OCI-LY1 (cell line): ENCODE results near the gene GRB14.

Source experiments
- H2AFZ ChIP-seq: fragments of 200-600 bp; sonication (generic), shearing (Covaris generic); 2 replicates; pipeline ENCODE4 v1.6.0; 2014; ENCODE audit warnings: antibody characterized with exemption, mild to moderate bottlenecking, low read length
- H3F3A ChIP-seq: fragments of 200-600 bp; sonication (generic), shearing (Covaris generic); 2 replicates; pipeline ENCODE4 v1.6.0; 2014; ENCODE audit warnings: mild to moderate bottlenecking, antibody characterized with exemption, low read length, moderate library complexity; ENCODE audit not compliant: insufficient read depth
- H3K27ac ChIP-seq: fragments of 200-600 bp; sonication (generic); 2 replicates; pipeline ENCODE4 v1.5.1; 2014; ENCODE audit warnings: low read length, mixed run types, mild to moderate bottlenecking, low read depth; ENCODE audit not compliant: poor library complexity, severe bottlenecking
- H3K27me3 ChIP-seq: fragments of 200-600 bp; sonication (generic); 2 replicates; pipeline ENCODE4 v1.6.0; 2014; ENCODE audit warnings: antibody characterized with exemption, mild to moderate bottlenecking, low read length, moderate library complexity; ENCODE audit not compliant: insufficient read depth
- H3K36me3 ChIP-seq: fragments of 200-600 bp; sonication (generic); 2 replicates; pipeline ENCODE4 v1.6.1; 2014; ENCODE audit warnings: mild to moderate bottlenecking, antibody characterized with exemption, low read length, moderate library complexity, mixed read lengths; ENCODE audit not compliant: insufficient read depth
- H3K4me1 ChIP-seq: fragments of 200-600 bp; sonication (generic); 2 replicates; pipeline ENCODE4 v1.5.1; 2014; ENCODE audit warnings: mild to moderate bottlenecking, low read length, moderate library complexity; ENCODE audit not compliant: insufficient read depth, severe bottlenecking
- H3K4me2 ChIP-seq: fragments of 200-600 bp; sonication (generic), shearing (Covaris generic); 2 replicates; pipeline ENCODE4 v1.6.1; 2014; ENCODE audit warnings: low read length
- H3K4me3 ChIP-seq: fragments of 200-600 bp; sonication (generic); 2 replicates; pipeline ENCODE4 v1.5.1; 2014; ENCODE audit warnings: low read length, low read depth, mild to moderate bottlenecking, mixed read lengths; ENCODE audit not compliant: poor library complexity, severe bottlenecking
- H3K79me2 ChIP-seq: fragments of 200-600 bp; shearing (Covaris generic); 2 replicates; pipeline ENCODE4 v1.6.1; 2016; ENCODE audit warnings: mixed run types, low read length, mixed read lengths; ENCODE audit not compliant: insufficient read depth
- H3K9ac ChIP-seq: fragments of 200-600 bp; sonication (generic), shearing (Covaris generic); 2 replicates; pipeline ENCODE4 v1.6.1; 2014; ENCODE audit warnings: mild to moderate bottlenecking, low read length, mixed read lengths
- H3K9me2 ChIP-seq: fragments of 200-600 bp; sonication (generic), shearing (Covaris generic); 2 replicates; pipeline ENCODE4 v1.6.1; 2014; ENCODE audit warnings: low read depth, mild to moderate bottlenecking, low read length, mixed read lengths
- H3K9me3 ChIP-seq: fragments of 200-600 bp; shearing (Covaris generic); 2 replicates; pipeline ENCODE4 v1.6.1; 2014; ENCODE audit warnings: low read length, mixed read lengths
- H4K20me1 ChIP-seq: fragments of 200-600 bp; sonication (generic), shearing (Covaris generic); 2 replicates; pipeline ENCODE4 v1.6.0; 2016; ENCODE audit warnings: mild to moderate bottlenecking, low read length; ENCODE audit not compliant: insufficient read depth
- CTCF ChIP-seq: fragments of 200-600 bp; sonication (generic), shearing (Covaris generic); IDR thresholded peaks from 2 replicates; pipeline ENCODE4 v1.5.1; 2017; ENCODE audit warnings: mild to moderate bottlenecking, antibody characterized with exemption, low read length, moderate library complexity, mixed read lengths
- EZH2 ChIP-seq: fragments of 200-600 bp; sonication (generic), shearing (Covaris generic); IDR thresholded peaks from 2 replicates; pipeline ENCODE4 v1.8.0; 2017; ENCODE audit warnings: borderline replicate concordance, mixed run types, mild to moderate bottlenecking, antibody characterized with exemption, low read length, moderate library complexity, mixed read lengths

GRB14 gene

GRCh38 chr2:164593959-164594358 lies 27.3 kb downstream of the GRB14 start:
- Histone ChIP-seq H3K9me3 (no peaks in the 10 kb centered on the region), H3K27ac (no peak overlapping the region), H3K36me3 (no peaks in the 10 kb centered on the region), H3K4me1 (no peaks in the 10 kb centered on the region), H3K4me3 (no peak overlapping the region), H3K9me2 (no peaks in the 10 kb centered on the region), H3K4me2 (no peak overlapping the region), H3K27me3 (no peaks in the 10 kb centered on the region), H3F3A (no peaks in the 10 kb centered on the region), H4K20me1 (no peaks in the 10 kb centered on the region), H3K79me2 (no peaks in the 10 kb centered on the region), H3K9ac (no peak overlapping the region), H2AFZ (no peak overlapping the region)
- TF ChIP-seq EZH2 (no peak), CTCF (no peak)

- Histone ChIP-seq H4K20me1 (no peaks in the 10 kb centered on the region), H2AFZ (no peak overlapping the region), H3K36me3 (no peaks in the 10 kb centered on the region), H3F3A (no peaks in the 10 kb centered on the region), H3K9me2 (no peaks in the 10 kb centered on the region), H3K27me3 (no peaks in the 10 kb centered on the region), H3K4me2 (no peak overlapping the region), H3K4me3 (no peak overlapping the region), H3K79me2 (no peaks in the 10 kb centered on the region), H3K27ac (no peak overlapping the region), H3K9me3 (no peaks in the 10 kb centered on the region), H3K9ac (no peak overlapping the region), H3K4me1 (no peaks in the 10 kb centered on the region)
- no peak for TF ChIP-seq CTCF
- no peak for TF ChIP-seq EZH2
These were observed 27.7 kb downstream of the GRB14 start for GRCh38 chr2:164593541-164593940.

- no peaks in the 10 kb centered on the region for H3F3A ChIP-seq
- no peak overlapping the region for H3K9ac ChIP-seq
- no peaks in the 10 kb centered on the region for H4K20me1 ChIP-seq
- H3K79me2 ChIP-seq: no peaks in the 10 kb centered on the region
- no peak overlapping the region for H3K4me3 ChIP-seq
- H3K4me1 ChIP-seq: no peaks in the 10 kb centered on the region
- no peaks in the 10 kb centered on the region for H3K27me3 ChIP-seq
- no peaks in the 10 kb centered on the region for H3K36me3 ChIP-seq
- no peak overlapping the region for H3K27ac ChIP-seq
- H3K9me2 ChIP-seq: no peaks in the 10 kb centered on the region
- no peak overlapping the region for H2AFZ ChIP-seq
- no peak for TF ChIP-seq EZH2
- H3K4me2 ChIP-seq: no peak overlapping the region
- no peaks in the 10 kb centered on the region for H3K9me3 ChIP-seq
These were observed 31.8 kb downstream of the GRB14 start for GRCh38 chr2:164589522-164589921.

DNA sequence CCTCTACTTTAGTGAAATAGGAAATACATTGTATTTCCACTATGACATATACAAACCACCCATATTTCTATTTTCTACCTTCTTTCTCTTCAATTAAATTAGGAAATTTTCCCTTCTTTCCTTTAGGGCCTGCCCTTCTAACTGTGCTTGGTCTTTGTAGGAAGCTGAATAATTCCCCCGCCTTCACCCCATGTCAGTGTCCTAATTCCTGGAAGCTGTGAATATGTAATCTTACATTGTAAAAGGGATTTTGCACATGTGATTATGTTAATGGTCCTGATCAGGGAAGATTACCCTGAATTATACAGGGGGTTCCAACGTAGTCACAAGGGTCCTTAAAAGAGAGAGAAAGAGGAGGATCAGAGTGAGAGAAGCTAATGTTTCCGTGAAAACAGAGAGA lies 40.2 kb downstream of the GRB14 start:
- Histone ChIP-seq H3F3A (no peaks in the 10 kb centered on the region), H3K36me3 (no peaks in the 10 kb centered on the region), H3K4me2 (no peak overlapping the region), H3K4me3 (no peak overlapping the region), H3K27me3 (no peaks in the 10 kb centered on the region), H3K79me2 (no peaks in the 10 kb centered on the region), H2AFZ (no peak overlapping the region), H3K4me1 (no peaks in the 10 kb centered on the region), H3K27ac (no peak overlapping the region), H3K9me3 (no peaks in the 10 kb centered on the region), H3K9me2 (no peaks in the 10 kb centered on the region), H4K20me1 (no peaks in the 10 kb centered on the region), H3K9ac (no peak overlapping the region)
- TF ChIP-seq CTCF (no peak), EZH2 (no peak)
